ENCODE data around the gene CFAP77. TPM values are rescaled to one million over a fixed set of nuclear protein-coding genes. Genes with fewer than 3 reads are reported as not detected.

CFAP77 gene
- total RNA-seq, 4 donors from 2014 or later = not detected

GRCh38 chr9:132575005-132575609, 165.1 kb downstream of the CFAP77 start:
- Histone ChIP-seq H3K27me3 (peaks cover 0 to 99% (median 39%) of the 10 kb centered on the region in 4 donors), H3K4me3 (no peak overlapping the region), H3K4me1 (peaks cover 0 to 6% (median 0%) of the 10 kb centered on the region in 4 donors), H3K36me3 (no peaks in the 10 kb centered on the region), H3K9me3 (no peaks in the 10 kb centered on the region), H3K27ac (replicated peaks in 1 of 4) (no peak overlapping the region)
- intact Hi-C loops (cut with DNase I) = no loop called here
- TF ChIP-seq POLR2AphosphoS5 (IDR thresholded peaks at IDR 0.05) (no peak), CTCF (IDR thresholded peaks at IDR 0.05) (peak; percentile 58 to 59 (median 59)), EP300 (IDR thresholded peaks at IDR 0.05) (no peak), POLR2A (IDR thresholded peaks at IDR 0.05; ENCODE audit: low read depth) (no peak)
- 10% methylated on average over 15 of the region's 16 CpGs for WGBS
- no peak for DNase-seq (ENCODE audit: extremely low spot score)

GRCh38 chr9:132575811-132576210, 165.8 kb downstream of the CFAP77 start:
- WGBS = 75% methylated on average over 5 of the region's 5 CpGs
- H3K4me1 ChIP-seq = peaks cover 0 to 13% (median 0%) of the 10 kb centered on the region in 4 donors
- no peak overlapping the region for H3K4me3 ChIP-seq
- H3K27me3 ChIP-seq = peaks cover 7 to 99% (median 46%) of the 10 kb centered on the region in 4 donors
- no peak overlapping the region for H3K27ac ChIP-seq (replicated peaks in 1 of 4)
- no peak for TF ChIP-seq POLR2AphosphoS5 (IDR thresholded peaks at IDR 0.05)
- no peak for TF ChIP-seq POLR2A (IDR thresholded peaks at IDR 0.05; ENCODE audit: low read depth)
- no peak for TF ChIP-seq EP300 (IDR thresholded peaks at IDR 0.05)
- TF ChIP-seq CTCF (IDR thresholded peaks at IDR 0.05) = no peak
- DNase-seq (ENCODE audit: extremely low spot score) = no peak
- H3K9me3 ChIP-seq = no peaks in the 10 kb centered on the region
- intact Hi-C loops (cut with DNase I) = no loop called here
- H3K36me3 ChIP-seq = no peaks in the 10 kb centered on the region

GRCh38 chr9:132577119-132577518, 167.1 kb downstream of the CFAP77 start:
- H3K4me1 ChIP-seq = peaks cover 6 to 26% (median 8%) of the 10 kb centered on the region in 4 donors
- no peak overlapping the region for H3K27ac ChIP-seq (replicated peaks in 1 of 4)
- intact Hi-C loops (cut with DNase I) = no loop called here
- no peak overlapping the region for H3K4me3 ChIP-seq
- no peaks in the 10 kb centered on the region for H3K9me3 ChIP-seq
- TF ChIP-seq CTCF (IDR thresholded peaks at IDR 0.05) (no peak), POLR2A (IDR thresholded peaks at IDR 0.05; ENCODE audit: low read depth) (no peak), EP300 (IDR thresholded peaks at IDR 0.05) (no peak), POLR2AphosphoS5 (IDR thresholded peaks at IDR 0.05) (no peak)
- no peaks in the 10 kb centered on the region for H3K36me3 ChIP-seq
- no peak for DNase-seq (ENCODE audit: extremely low spot score)
- H3K27me3 ChIP-seq = peaks cover 8 to 100% (median 58%) of the 10 kb centered on the region in 4 donors

- 45% methylated on average over 5 of the region's 7 CpGs for WGBS
- no peak overlapping the region for H3K4me3 ChIP-seq
- no peaks in the 10 kb centered on the region for H3K9me3 ChIP-seq
- peaks cover 7 to 32% (median 13%) of the 10 kb centered on the region in 4 donors for H3K4me1 ChIP-seq
- intact Hi-C loops (cut with DNase I) = no loop called here
- DNase-seq (ENCODE audit: extremely low spot score) = no peak
- TF ChIP-seq POLR2A (IDR thresholded peaks at IDR 0.05; ENCODE audit: low read depth) (no peak), EP300 (IDR thresholded peaks at IDR 0.05) (no peak), POLR2AphosphoS5 (IDR thresholded peaks at IDR 0.05) (no peak), CTCF (IDR thresholded peaks at IDR 0.05) (no peak)
- no peak overlapping the region for H3K27ac ChIP-seq (replicated peaks in 1 of 4)
- no peaks in the 10 kb centered on the region for H3K36me3 ChIP-seq
- H3K27me3 ChIP-seq = peaks cover 12 to 100% (median 71%) of the 10 kb centered on the region in 4 donors
Observed at GRCh38 chr9:132578367-132578932, 168.4 kb downstream of the CFAP77 start.
